ENCODE results near the gene SH3YL1. TPM values are rescaled to one million over a fixed set of nuclear protein-coding genes. Genes with fewer than 3 reads are reported as not detected.

Gene SH3YL1
- total and polyA plus RNA-seq, 2 donors: 25.8 to 73.7 TPM

DNA sequence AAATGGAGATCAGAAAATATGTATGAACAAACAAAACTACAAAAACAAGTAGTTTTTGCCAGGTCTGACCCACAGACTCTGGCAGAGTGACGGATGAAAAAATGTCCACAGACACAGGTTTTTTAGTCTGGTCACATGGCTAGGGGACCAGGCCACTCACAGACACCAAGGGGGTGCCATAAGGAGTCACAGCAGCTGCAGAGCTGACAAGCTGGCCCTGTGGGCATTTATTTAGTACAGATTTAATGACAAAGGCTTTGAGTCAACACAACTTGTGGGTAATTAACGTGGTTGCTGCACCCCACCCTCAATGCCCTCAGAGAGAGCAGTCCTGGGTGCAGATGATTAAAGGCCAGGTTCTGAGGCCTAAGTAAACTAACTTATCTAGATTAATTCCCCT lies 76.0 kb downstream of the SH3YL1 start:
- no peak for DNase-seq (ENCODE audit: low read depth in 6 of 9, low spot score in 9 of 9)
- H3K4me3 ChIP-seq (ENCODE audit: low read length in 2 of 2): no peak overlapping the region
- 78% methylated on average over 2 of the region's 2 CpGs for WGBS
- no peak overlapping the region for H3K27ac ChIP-seq (ENCODE audit: low read depth in 1 of 2, low read length in 1 of 2)
- no peaks in the 10 kb centered on the region for H3K36me3 ChIP-seq (ENCODE audit: control insufficient read depth in 2 of 2, insufficient read depth in 2 of 2, low read length in 1 of 2)
- H3K4me1 ChIP-seq (ENCODE audit: control insufficient read depth in 2 of 2, insufficient read depth in 2 of 2, low read length in 2 of 2): no peaks in the 10 kb centered on the region
- peaks cover 1 to 19% of the 10 kb centered on the region in 2 donors for H3K9me3 ChIP-seq (ENCODE audit: control insufficient read depth in 2 of 2, insufficient read depth in 1 of 2, low read length in 1 of 2)
- no peaks in the 10 kb centered on the region for H3K27me3 ChIP-seq (ENCODE audit: control insufficient read depth in 2 of 2, insufficient read depth in 1 of 2, low read length in 1 of 2)

DNA sequence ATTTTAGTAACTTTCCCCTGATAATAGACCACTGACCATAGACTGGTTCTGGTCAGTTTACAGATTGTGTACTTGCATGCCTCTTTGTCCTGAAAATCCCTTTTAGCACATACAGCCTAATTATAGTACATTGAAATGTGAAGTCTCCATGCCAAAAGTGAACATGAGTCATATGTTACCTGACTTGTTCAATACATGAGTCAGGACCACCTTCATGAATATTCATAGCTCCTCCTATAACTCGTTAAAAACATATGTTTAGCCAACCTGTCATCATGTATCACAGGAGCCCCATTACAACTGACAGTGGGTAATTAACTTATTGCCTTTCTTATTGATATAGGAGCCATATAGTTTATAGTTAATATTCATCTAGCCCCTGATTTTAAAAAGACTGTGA lies 78.6 kb downstream of the SH3YL1 start:
- Histone ChIP-seq H3K4me1 (ENCODE audit: control insufficient read depth in 2 of 2, insufficient read depth in 2 of 2, low read length in 2 of 2) (no peaks in the 10 kb centered on the region), H3K27me3 (ENCODE audit: control insufficient read depth in 2 of 2, insufficient read depth in 1 of 2, low read length in 1 of 2) (no peaks in the 10 kb centered on the region), H3K36me3 (ENCODE audit: control insufficient read depth in 2 of 2, insufficient read depth in 2 of 2, low read length in 1 of 2) (no peaks in the 10 kb centered on the region), H3K4me3 (ENCODE audit: low read length in 2 of 2) (no peak overlapping the region), H3K27ac (ENCODE audit: low read depth in 1 of 2, low read length in 1 of 2) (no peak overlapping the region), H3K9me3 (ENCODE audit: control insufficient read depth in 2 of 2, insufficient read depth in 1 of 2, low read length in 1 of 2) (peaks cover 0 to 9% of the 10 kb centered on the region in 2 donors)
- no peak for DNase-seq (ENCODE audit: low read depth in 6 of 9, low spot score in 9 of 9)
- whole genome bisulfite sequencing: 85% methylated on average over 1 of the region's 1 CpG

DNA sequence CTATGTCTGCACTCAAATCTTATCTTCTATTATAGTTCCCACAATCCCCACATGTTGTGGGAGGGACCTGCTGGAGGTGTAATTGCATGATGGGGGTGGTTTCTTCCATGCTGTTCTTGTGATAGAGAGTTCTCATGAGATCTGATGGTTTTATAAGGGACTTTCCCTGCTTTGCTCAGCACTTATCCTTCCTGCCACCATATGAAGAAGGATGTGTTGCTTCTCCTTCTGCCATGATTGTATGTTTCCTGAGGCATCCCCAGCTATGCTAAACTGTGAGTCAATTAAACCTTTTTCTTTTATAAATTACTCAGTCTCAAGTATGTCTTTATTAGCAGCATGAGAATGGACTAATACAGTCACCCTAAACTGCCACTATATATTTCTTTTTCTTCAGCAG lies 79.1 kb downstream of the SH3YL1 start:
- Histone ChIP-seq H3K4me1 (ENCODE audit: control insufficient read depth in 2 of 2, insufficient read depth in 2 of 2, low read length in 2 of 2) (no peaks in the 10 kb centered on the region), H3K36me3 (ENCODE audit: control insufficient read depth in 2 of 2, insufficient read depth in 2 of 2, low read length in 1 of 2) (no peaks in the 10 kb centered on the region), H3K27ac (ENCODE audit: low read depth in 1 of 2, low read length in 1 of 2) (no peak overlapping the region), H3K27me3 (ENCODE audit: control insufficient read depth in 2 of 2, insufficient read depth in 1 of 2, low read length in 1 of 2) (no peaks in the 10 kb centered on the region), H3K9me3 (ENCODE audit: control insufficient read depth in 2 of 2, insufficient read depth in 1 of 2, low read length in 1 of 2) (peaks cover 0 to 11% of the 10 kb centered on the region in 2 donors), H3K4me3 (ENCODE audit: low read length in 2 of 2) (no peak overlapping the region)
- DNase-seq (ENCODE audit: low read depth in 6 of 9, low spot score in 9 of 9): no peak

DNA sequence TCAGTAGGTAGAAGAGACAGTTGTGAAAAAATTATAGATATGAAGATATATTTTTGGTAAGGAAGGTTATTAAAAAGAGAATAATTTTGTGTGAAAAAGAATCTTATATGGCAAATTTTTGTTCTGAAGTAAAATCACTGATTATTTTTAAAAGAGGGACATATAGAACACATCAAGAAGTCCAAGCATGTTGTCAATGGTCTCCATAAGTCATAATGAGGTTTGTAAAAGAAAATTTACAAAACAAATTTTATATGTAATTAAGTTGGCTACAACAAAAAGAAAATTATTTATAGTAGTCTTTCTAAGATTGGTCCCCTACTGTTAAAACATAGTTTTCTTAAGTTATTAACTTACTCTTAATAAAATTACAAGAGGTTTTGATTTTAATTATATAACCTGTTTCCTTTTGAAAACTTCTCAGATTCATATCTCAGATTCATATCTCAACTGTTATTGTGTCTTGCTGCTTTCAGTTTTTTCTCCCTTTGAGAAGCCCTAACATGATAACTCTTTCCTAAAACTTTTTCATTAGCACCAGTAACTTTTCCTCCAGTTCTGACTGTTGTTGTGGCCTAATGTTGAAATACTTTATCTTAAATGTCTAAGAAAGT lies 81.2 kb downstream of the SH3YL1 start:
- no peak overlapping the region for H3K4me3 ChIP-seq (ENCODE audit: low read length in 2 of 2)
- no peaks in the 10 kb centered on the region for H3K36me3 ChIP-seq (ENCODE audit: control insufficient read depth in 2 of 2, insufficient read depth in 2 of 2, low read length in 1 of 2)
- peaks cover 0 to 4% of the 10 kb centered on the region in 2 donors for H3K9me3 ChIP-seq (ENCODE audit: control insufficient read depth in 2 of 2, insufficient read depth in 1 of 2, low read length in 1 of 2)
- DNase-seq (ENCODE audit: low read depth in 6 of 9, low spot score in 9 of 9): no peak
- no peaks in the 10 kb centered on the region for H3K27me3 ChIP-seq (ENCODE audit: control insufficient read depth in 2 of 2, insufficient read depth in 1 of 2, low read length in 1 of 2)
- H3K27ac ChIP-seq (ENCODE audit: low read depth in 1 of 2, low read length in 1 of 2): no peak overlapping the region
- H3K4me1 ChIP-seq (ENCODE audit: control insufficient read depth in 2 of 2, insufficient read depth in 2 of 2, low read length in 2 of 2): no peaks in the 10 kb centered on the region

DNA sequence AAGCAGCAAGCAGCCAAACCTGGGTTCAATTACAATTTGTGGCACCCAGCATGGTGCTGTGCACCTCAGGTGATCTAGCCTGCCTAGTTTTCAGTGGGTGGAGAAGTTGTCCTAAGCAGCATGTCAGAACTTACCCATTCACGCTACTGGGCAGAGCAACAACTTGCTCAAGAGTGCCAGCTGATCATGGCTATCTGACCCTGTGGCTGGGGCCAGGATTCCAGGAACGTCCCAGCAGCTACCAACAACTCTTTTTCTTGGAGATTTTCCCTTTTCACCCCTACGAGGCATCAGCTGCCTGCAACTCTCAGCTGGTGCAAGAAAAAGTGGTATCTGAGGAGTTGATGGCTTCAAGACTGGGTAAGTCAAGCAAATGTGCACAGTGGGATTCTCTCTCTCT lies 83.5 kb downstream of the SH3YL1 start:
- WGBS: 87% methylated on average over 3 of the region's 3 CpGs
- H3K27ac ChIP-seq (ENCODE audit: low read depth in 1 of 2, low read length in 1 of 2): no peak overlapping the region
- no peak for DNase-seq (ENCODE audit: low read depth in 6 of 9, low spot score in 9 of 9)
- no peaks in the 10 kb centered on the region for H3K36me3 ChIP-seq (ENCODE audit: control insufficient read depth in 2 of 2, insufficient read depth in 2 of 2, low read length in 1 of 2)
- H3K4me3 ChIP-seq (ENCODE audit: low read length in 2 of 2): no peak overlapping the region
- H3K4me1 ChIP-seq (ENCODE audit: control insufficient read depth in 2 of 2, insufficient read depth in 2 of 2, low read length in 2 of 2): peaks cover 2 to 3% of the 10 kb centered on the region in 2 donors
- H3K27me3 ChIP-seq (ENCODE audit: control insufficient read depth in 2 of 2, insufficient read depth in 1 of 2, low read length in 1 of 2): no peaks in the 10 kb centered on the region
- peaks cover 0 to 4% of the 10 kb centered on the region in 2 donors for H3K9me3 ChIP-seq (ENCODE audit: control insufficient read depth in 2 of 2, insufficient read depth in 1 of 2, low read length in 1 of 2)

DNA sequence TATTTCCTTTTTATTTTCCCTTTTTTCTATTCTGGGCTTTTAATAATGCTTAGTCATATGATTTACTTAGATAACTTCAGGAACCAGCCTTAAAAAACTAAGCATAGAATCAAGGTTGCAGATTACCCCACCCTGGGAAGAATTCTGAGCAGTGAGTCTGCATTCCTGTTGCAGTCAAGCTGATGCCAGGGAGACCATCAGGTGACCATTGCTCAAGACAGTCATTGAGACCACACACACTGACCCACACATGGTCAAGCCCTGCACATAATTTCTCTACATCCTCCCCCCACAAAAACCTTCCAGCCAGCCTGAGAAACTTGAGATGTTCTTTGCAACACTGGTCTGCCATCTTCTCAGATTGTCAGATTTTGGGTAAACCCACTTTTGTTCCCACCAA lies 83.9 kb downstream of the SH3YL1 start:
- no peak for DNase-seq (ENCODE audit: low read depth in 6 of 9, low spot score in 9 of 9)
- Histone ChIP-seq H3K27ac (ENCODE audit: low read depth in 1 of 2, low read length in 1 of 2) (no peak overlapping the region), H3K9me3 (ENCODE audit: control insufficient read depth in 2 of 2, insufficient read depth in 1 of 2, low read length in 1 of 2) (peaks cover 0 to 4% of the 10 kb centered on the region in 2 donors), H3K36me3 (ENCODE audit: control insufficient read depth in 2 of 2, insufficient read depth in 2 of 2, low read length in 1 of 2) (no peaks in the 10 kb centered on the region), H3K4me1 (ENCODE audit: control insufficient read depth in 2 of 2, insufficient read depth in 2 of 2, low read length in 2 of 2) (peaks cover 2 to 3% of the 10 kb centered on the region in 2 donors), H3K27me3 (ENCODE audit: control insufficient read depth in 2 of 2, insufficient read depth in 1 of 2, low read length in 1 of 2) (no peaks in the 10 kb centered on the region), H3K4me3 (ENCODE audit: low read length in 2 of 2) (no peak overlapping the region)

DNA sequence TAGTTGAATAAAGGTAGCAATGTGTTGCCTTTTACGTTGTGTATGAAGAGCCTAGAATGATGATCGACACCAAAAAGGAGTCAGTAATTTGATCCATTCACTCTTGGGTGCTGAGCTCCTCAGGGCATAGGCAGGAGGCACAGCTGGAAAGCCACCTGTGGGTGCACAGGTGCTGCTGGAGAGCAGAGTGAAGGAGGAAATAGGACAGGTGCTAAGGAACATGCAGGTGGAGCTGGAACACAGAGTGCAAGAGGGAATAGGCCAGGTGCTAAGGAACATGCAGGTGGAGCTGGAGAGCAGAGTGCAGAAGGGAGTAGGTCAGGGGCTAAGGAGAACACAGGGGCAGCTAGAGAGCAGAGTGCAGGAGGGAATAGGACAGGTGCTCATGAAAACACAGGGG lies 86.1 kb downstream of the SH3YL1 start:
- Histone ChIP-seq H3K4me1 (ENCODE audit: control insufficient read depth in 2 of 2, insufficient read depth in 2 of 2, low read length in 2 of 2) (peaks cover 2 to 3% of the 10 kb centered on the region in 2 donors), H3K9me3 (ENCODE audit: control insufficient read depth in 2 of 2, insufficient read depth in 1 of 2, low read length in 1 of 2) (peaks cover 0 to 4% of the 10 kb centered on the region in 2 donors), H3K36me3 (ENCODE audit: control insufficient read depth in 2 of 2, insufficient read depth in 2 of 2, low read length in 1 of 2) (no peaks in the 10 kb centered on the region), H3K27me3 (ENCODE audit: control insufficient read depth in 2 of 2, insufficient read depth in 1 of 2, low read length in 1 of 2) (no peaks in the 10 kb centered on the region), H3K4me3 (ENCODE audit: low read length in 2 of 2) (no peak overlapping the region), H3K27ac (ENCODE audit: low read depth in 1 of 2, low read length in 1 of 2) (no peak overlapping the region)
- DNase-seq (ENCODE audit: low read depth in 6 of 9, low spot score in 9 of 9): no peak
- 97% methylated on average over 2 of the region's 2 CpGs for WGBS

DNA sequence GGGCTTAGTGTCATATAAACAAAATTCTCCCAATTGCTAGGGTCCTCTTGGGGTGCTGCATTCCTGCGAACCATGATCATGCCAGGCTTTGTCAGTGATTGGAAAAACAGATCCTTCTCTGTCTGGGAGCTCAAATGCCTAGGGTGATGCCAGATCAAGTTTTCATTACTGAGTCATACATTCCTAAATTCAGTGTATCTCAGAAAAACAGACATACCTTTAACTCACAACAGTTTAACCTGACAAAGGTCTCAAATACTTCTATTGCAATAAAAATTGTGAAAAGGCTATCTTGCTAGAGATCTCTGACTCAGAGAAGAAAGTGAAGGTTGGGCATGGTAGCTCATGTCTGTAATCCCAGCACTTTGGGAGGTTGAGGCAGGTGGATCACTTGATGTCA lies 86.9 kb downstream of the SH3YL1 start:
- H3K27me3 ChIP-seq (ENCODE audit: control insufficient read depth in 2 of 2, insufficient read depth in 1 of 2, low read length in 1 of 2): no peaks in the 10 kb centered on the region
- peaks cover 2 to 3% of the 10 kb centered on the region in 2 donors for H3K4me1 ChIP-seq (ENCODE audit: control insufficient read depth in 2 of 2, insufficient read depth in 2 of 2, low read length in 2 of 2)
- H3K9me3 ChIP-seq (ENCODE audit: control insufficient read depth in 2 of 2, insufficient read depth in 1 of 2, low read length in 1 of 2): peaks cover 0 to 4% of the 10 kb centered on the region in 2 donors
- no peak overlapping the region for H3K27ac ChIP-seq (ENCODE audit: low read depth in 1 of 2, low read length in 1 of 2)
- no peaks in the 10 kb centered on the region for H3K36me3 ChIP-seq (ENCODE audit: control insufficient read depth in 2 of 2, insufficient read depth in 2 of 2, low read length in 1 of 2)
- DNase-seq (ENCODE audit: low read depth in 6 of 9, low spot score in 9 of 9): no peak
- 96% methylated on average over 1 of the region's 1 CpG for WGBS
- H3K4me3 ChIP-seq (ENCODE audit: low read length in 2 of 2): no peak overlapping the region

DNA sequence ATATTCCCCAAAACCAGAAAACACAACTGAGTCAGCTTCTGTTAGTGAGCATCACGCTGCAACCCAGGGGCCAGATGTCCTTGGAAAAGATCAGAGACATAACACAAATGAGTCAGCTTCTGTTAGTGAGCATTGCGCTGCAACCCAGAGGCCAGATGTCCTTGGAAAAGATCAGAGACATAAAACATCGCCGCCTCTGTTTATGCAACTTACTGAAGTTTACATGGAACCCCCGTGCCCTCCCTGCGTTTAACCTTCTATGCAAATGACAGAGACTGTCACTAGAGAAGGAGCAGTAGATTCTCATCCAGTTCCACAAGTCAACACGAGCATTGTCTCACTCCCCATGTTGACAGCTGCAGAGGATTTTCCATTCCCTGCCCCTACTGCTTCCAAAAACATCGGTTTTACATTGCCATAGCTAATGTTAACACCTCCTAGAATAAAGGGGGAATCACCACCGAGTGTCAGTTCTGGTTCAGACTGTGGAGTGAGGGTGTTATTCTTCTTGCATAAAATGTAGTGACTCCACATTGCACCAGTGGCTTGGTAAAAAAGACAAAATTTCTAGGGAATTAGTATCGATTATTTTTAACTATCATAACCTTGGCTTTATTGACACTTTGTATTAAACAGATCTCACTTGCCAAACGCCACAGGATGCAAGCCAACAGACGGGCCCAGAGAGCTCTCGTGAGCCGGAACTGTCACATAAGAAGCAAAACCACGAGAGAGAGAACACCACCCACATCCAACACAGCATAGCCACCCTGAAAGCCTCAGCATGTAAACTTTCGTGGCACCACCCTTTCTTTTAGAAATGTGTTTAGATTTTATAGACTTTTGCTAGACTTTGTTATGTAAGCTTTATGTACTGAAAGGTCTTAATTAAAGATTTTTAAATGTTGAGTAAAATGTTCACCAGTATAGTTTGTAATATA lies 87.7 kb downstream of the SH3YL1 start:
- 48% methylated on average over 16 of the region's 16 CpGs for WGBS
- H3K27ac ChIP-seq (ENCODE audit: low read depth in 1 of 2, low read length in 1 of 2): no peak overlapping the region
- no peaks in the 10 kb centered on the region for H3K27me3 ChIP-seq (ENCODE audit: control insufficient read depth in 2 of 2, insufficient read depth in 1 of 2, low read length in 1 of 2)
- no peaks in the 10 kb centered on the region for H3K36me3 ChIP-seq (ENCODE audit: control insufficient read depth in 2 of 2, insufficient read depth in 2 of 2, low read length in 1 of 2)
- peaks cover 0 to 4% of the 10 kb centered on the region in 2 donors for H3K9me3 ChIP-seq (ENCODE audit: control insufficient read depth in 2 of 2, insufficient read depth in 1 of 2, low read length in 1 of 2)
- H3K4me3 ChIP-seq (ENCODE audit: low read length in 2 of 2): no peak overlapping the region
- peaks cover 2 to 3% of the 10 kb centered on the region in 2 donors for H3K4me1 ChIP-seq (ENCODE audit: control insufficient read depth in 2 of 2, insufficient read depth in 2 of 2, low read length in 2 of 2)
- peak in 7 of 9 donors; percentile 3 to 64 (median 12) for DNase-seq (ENCODE audit: low read depth in 6 of 9, low spot score in 9 of 9)
